GM20431 (cell line): ENCODE data around the gene SULT1A2.
"Not testable (repeated sequence)": the region's sequence is repeated elsewhere in the genome, so short reads cannot be mapped to it uniquely, and the experiment has no call there.

ENCODE experiments used
- in situ Hi-C: fragments of 300-500 bp; cut with MseI, MboI; formaldehyde crosslinking; loops from one replicate; pipeline ENCODE4 v1.15.0; 2020; ENCODE audit warnings: low sequenced_read_pairs; ENCODE audit not compliant: unreplicated experiment

The SULT1A2 gene

DNA sequence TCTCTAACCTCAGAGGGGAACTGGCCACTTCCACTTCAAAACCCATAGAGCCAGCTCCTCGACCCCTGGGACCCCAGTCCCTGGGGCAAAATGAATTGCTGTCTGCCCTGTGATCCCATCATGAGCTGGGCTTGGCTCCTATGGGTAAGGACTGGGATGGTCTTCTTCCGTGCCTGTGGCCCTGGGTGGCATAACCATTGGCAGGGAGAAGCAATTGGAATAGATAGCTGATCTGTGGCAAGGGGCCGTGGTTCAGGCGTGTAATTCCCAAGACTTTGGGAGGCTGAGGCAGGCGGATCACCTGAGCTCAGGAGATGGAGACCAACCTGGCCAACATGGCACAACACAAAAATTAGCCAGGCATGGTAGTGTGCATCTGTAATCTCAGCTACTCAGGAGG lies 4.3 kb downstream of the SULT1A2 start:
- in situ Hi-C loops: no loop called here

DNA sequence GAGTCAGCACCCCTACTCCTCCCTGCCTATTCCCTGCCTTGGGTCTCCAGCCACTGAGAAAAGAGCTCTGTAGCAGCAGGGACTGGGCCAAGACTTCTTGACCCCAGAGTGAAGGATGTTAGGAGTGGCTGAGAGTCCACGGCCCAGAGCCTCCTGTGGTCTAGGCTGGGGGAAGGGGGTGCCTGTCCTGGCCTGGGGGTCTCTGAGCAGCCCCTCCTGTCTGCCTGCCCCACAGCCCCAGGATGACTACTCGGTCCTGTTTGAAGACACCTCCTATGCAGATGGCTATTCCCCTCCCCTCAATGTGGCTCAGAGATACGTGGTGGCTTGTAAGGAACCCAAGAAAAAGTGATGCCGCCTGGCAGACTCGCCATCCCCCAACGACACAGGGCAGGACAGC lies 5.5 kb downstream of the SULT1A2 start:
- in situ Hi-C loops: no loop called here

DNA sequence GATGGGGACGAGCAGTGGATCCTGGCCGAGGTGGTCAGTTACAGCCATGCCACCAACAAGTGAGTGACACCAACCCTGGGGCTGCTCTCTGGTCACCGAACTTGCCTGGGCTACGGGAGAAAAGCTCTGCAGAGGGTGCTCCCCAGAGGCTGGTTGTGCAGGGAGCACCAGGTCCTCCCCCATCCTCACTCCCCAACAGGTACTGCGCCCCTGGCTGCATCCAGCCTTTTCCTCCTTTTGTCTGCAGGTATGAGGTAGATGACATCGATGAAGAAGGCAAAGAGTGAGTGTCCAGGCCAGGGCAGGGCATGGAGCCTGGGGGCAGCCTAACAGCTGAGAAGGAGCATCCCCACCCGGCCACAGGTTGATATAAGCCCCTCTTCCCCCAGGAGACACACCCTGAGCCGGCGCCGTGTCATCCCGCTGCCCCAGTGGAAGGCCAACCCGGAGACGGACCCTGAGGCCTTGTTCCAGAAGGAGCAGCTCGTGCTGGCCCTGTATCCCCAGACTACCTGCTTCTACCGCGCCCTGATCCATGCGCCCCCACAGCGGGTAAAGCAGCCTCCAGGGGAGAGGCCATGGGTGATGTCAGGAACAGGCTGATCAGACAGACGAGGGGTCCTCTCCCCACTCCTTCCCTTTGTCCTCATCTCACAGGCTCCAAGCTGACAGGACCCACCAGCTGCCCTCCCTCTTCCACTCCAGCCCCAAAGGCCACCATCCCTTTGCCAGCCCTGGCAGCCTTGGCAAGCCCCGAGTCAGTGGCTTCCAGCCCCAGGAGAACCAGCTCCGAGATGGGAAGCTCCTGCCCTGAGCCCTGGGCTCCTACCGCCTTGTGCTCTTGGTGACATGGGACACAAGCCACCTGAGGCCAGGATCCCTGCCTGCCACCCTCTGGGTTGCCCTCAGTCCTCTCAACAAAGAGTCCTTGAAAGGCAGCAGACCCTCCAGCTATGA lies 6.2 kb downstream of the SULT1A2 start:
- in situ Hi-C loops: no loop called here

- in situ Hi-C loops: no loop called here
Observed at GRCh38 chr16:28589930-28590329, 6.9 kb downstream of the SULT1A2 start.

DNA sequence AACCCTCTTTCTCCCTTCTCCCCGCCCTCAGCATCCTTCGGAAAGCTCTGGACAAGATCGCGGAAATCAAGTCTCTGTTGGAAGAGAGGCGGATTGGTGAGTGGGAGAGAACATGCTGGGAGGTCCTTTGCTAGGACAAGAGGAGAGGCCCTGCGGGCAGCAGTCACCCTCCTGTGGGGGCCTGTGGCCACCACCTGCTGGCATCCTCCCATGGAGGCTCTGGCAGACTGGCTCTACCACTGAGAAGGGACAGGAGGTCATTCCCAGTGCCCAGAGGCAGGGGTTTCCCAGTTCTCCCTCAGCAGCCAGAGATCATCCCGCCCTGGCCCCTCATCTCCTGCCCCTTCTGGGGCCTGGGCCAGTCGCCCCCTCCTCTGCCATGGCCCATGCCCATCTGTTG lies 7.8 kb downstream of the SULT1A2 start:
- in situ Hi-C loops: no loop called here

DNA sequence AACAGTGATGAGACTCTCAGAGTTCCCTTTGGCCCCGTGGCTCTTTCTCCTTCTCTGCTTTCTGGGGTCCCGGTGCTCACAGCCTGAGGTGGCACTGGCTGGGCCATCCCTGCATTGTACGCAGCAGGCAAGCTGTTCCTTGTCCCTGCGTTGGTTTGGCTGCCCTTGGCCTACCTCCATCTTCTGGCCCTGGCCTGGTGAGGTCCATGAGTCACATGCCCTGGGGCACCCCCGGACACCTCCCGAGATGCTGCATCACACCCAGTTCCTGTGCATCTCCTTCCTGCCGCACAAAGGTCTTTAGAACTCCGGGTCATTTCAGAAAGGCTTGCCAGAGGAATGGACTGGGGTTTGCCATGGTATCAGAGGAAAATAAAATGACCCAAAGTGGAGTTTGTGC lies 9.5 kb downstream of the SULT1A2 start:
- in situ Hi-C loops: no loop called here

GRCh38 chr16:28586466-28586865 lies 10.4 kb downstream of the SULT1A2 start:
- in situ Hi-C loops: no loop called here

GRCh38 chr16:28585674-28586073 lies 11.2 kb downstream of the SULT1A2 start:
- in situ Hi-C loops: no loop called here

GRCh38 chr16:28580726-28581315 lies 16.0 kb downstream of the SULT1A2 start:
- in situ Hi-C loops: no loop called here

DNA sequence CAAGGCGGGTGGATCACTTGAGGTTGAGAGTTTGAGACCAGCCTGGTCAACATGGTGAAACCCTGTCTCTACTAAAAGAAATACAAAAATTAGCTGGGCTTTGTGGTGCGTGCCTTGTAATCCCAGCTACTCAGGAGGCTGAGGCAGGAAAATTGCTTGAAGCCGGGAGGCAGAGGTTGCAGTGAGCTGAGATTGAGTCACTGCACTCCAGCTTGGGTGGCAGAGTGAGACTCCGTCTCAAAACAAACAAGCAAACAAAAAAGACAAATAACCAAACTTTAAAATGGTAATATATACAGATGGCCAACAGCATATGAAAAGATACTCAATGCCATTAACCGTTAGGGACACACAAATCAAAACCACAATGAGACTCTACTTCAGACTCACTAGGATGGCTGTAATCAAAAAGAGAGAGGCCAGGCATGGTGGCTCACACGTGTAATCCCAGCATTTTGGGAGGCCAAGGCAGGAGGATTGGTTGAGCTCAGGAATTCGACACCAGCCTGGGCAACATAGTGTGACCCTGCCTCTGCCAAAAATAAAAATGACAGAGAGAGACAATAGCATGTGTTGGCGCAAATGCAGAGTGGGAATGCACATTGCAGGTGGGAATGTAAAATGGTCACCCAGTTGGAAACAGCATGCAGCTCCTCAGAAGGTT lies 21.3 kb downstream of the SULT1A2 start:
- in situ Hi-C loops: no loop called here

GRCh38 chr16:28574925-28575324 lies 21.9 kb downstream of the SULT1A2 start:
- in situ Hi-C loops: no loop called here

GRCh38 chr16:28573738-28574718 lies 22.8 kb downstream of the SULT1A2 start:
- in situ Hi-C loops: no loop called here

GRCh38 chr16:28572696-28573510 lies 23.9 kb downstream of the SULT1A2 start:
- in situ Hi-C loops: no loop called here

GRCh38 chr16:28569968-28570752 lies 26.7 kb downstream of the SULT1A2 start:
- in situ Hi-C loops: no loop called here

DNA sequence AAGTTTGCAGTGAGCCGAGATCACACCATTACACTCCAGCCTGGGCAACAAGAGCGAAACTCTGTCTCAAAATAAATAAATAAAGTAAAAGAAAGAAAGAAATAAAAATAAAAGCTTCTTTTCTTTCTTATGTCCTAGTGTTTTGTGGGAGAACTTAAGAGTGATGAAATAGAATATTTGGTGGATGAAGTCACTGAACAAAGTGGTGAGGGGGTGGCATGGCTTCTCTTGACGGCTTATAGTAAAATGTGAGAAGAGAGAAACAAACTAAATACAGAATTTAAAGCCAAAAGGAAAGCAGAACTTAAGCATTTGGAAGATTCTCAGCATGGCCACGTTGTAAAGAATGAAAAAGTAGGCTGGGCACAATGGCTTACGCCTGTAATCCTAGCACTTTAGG lies 27.8 kb downstream of the SULT1A2 start:
- in situ Hi-C loops: no loop called here

GRCh38 chr16:28567292-28567691 lies 29.6 kb downstream of the SULT1A2 start:
- in situ Hi-C loops: no loop called here

DNA sequence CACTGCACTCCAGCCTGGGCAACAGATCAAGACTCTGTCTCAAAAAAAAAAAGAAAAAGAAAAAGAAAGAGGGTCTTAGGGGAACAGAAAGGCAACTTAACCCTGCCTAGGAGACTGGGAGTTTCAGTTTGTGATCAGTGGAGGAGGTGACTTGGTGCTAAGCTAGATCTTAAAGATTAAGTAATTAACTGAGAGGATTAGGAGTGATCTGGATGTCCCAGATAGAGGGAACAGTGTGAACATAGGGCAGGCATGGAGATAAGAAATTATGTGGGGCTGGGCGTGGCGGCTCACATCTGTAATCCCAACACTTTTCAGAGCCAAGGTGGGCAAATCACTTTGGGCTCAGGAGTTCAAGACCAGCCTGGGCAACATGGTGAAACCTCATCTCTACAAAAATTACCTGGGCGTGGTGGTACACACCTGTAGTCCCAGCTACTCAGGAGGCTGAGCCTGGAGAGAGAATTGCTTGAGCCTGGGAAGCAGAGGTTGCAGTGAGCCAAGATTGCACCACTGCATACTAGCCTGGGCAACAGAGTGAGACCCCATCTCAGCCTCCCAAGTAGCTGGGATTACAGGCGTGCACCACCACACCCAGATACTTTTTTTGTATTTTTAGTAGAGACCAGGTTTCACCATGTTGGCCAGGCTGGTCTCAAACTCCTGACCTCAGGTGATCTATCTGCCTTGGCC lies 30.5 kb downstream of the SULT1A2 start:
- in situ Hi-C loops: not testable (repeated sequence)

GRCh38 chr16:28563218-28563617 lies 33.6 kb downstream of the SULT1A2 start:
- in situ Hi-C loops: no loop called here
